NCI-H345 (cell line): ENCODE measurements around the gene TTC7B.
A peak's percentile ranks its signal among the peaks of the same experiment; 100 is the strongest.
"Not testable (repeated sequence)": the region's sequence is repeated elsewhere in the genome, so short reads cannot be mapped to it uniquely, and the experiment has no call there.

Experiments used
- DNase-seq: peaks from one replicate; lab custom pipeline; 2025; lab: John Stamatoyannopoulos, UW

The TTC7B gene

DNA sequence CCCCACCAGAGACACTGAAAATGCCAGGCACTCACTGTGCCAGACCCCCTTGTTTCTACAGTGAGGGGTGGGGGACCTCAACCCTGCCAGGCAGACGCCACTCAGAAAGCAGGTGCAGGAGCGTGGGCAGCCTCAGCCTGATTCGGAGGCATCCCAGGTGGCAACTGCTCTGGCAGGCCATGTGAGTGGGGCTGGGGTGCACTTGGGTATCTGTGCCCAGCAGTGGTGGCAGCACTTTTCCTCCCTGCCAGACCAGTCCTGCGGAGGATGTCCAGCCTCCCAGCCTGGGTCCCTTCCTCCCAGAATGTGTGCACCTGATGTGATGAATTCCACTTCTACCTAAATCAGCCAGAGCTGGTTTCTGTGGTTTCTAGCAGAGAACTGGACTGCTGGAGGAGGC is 13.4 kb upstream of the TTC7B start:
- no peak for DNase-seq

DNA sequence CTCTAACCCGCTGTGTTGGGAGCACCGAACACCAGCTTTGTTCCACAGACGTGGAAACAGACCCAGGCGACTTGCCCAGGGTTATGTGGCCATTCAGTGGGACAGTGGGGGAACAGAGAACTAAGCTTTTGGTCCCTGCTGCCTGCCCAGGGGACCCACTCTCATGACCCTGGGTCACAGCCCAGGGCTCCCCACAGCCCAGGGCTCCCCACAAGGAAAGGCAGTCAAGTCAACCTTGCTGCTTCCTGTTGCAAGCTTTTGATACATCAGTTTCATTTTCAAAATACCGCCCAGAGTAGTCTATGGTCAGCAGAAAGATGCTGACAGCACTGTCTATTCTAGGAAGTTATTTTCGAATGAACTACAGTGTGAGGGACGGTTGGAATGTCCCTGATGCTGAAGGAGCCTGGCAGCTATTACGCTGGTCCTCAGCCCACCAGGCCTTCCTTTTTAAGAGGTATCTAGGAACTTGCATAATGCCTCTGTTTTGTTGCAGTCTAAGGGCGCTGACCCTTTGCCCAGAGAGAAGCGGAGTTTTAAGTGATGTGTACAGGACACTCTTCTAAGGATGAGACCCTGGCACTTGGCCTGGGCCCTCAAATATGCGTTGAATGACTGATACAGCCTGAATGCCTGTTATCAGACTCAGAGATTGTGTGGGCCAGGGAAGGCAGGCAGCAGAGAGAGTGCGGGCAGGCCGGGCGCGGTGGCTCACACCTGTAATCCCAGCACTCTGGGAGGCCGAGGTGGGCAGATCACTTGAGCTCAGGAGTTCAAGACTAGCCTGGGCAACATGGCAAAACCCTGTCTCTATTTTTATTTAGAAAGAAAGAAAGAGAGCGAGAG is 12.6 kb upstream of the TTC7B start:
- DNase-seq, result no peak

GRCh38 chr14:90827919-90828610 is 11.8 kb upstream of the TTC7B start:
- DNase-seq, result peak; percentile 95

DNA sequence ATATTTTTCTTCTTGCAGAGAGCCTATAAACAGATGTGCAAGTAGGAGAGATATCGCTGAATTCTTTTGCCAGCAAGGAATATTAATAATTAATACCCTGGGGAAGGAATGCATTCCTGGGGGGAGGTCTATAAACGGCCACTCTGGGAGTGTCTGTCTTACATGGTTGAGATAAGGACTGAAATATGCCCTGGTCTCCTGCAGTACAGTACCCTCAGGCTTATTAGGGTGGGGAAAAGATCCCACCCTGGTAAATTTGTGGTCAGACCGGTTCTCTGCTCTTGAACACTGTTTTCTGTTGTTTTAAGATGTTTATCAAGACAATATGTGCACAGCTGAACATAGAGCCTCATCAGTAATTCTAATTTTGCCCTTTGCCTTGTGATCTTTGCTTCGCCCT is 7.3 kb upstream of the TTC7B start:
- not testable (repeated sequence) for DNase-seq

- no peak for DNase-seq
Measured at GRCh38 chr14:90820958-90821357, 4.7 kb upstream of the TTC7B start.

- no peak for DNase-seq
Measured at GRCh38 chr14:90819734-90820393, 3.6 kb upstream of the TTC7B start.

GRCh38 chr14:90818715-90819114 is 2.5 kb upstream of the TTC7B start:
- DNase-seq, result no peak

- no peak for DNase-seq
Measured at GRCh38 chr14:90816681-90817436, 629 bp upstream of the TTC7B start.

- no peak for DNase-seq
Measured at GRCh38 chr14:90815572-90815821, 733 bp downstream of the TTC7B start.

GRCh38 chr14:90814806-90815571 is 1.2 kb downstream of the TTC7B start:
- DNase-seq, result no peak

GRCh38 chr14:90813442-90813841 is 2.8 kb downstream of the TTC7B start:
- DNase-seq, result no peak

- DNase-seq, result no peak
Measured at GRCh38 chr14:90812109-90812508, 4.1 kb downstream of the TTC7B start.

DNA sequence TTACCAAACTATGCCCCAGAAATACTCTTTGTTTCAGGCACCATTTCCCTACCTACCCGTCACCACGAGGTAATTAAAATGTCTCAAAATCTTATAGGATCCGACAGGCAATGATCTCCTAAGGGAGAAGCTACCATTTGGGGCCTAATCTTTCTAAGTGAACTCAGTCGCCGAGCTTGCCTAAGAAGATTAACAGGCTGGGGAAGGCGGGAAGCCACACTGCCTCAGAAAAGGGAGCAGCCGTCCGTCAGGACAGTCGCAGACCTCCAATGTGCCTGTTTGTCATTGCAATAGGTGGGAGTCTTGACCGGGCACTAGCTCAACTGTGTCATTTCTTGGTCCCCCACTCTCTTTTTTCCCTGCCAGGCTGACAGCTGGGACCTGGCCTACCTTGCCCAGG is 4.6 kb downstream of the TTC7B start:
- DNase-seq, result no peak

DNA sequence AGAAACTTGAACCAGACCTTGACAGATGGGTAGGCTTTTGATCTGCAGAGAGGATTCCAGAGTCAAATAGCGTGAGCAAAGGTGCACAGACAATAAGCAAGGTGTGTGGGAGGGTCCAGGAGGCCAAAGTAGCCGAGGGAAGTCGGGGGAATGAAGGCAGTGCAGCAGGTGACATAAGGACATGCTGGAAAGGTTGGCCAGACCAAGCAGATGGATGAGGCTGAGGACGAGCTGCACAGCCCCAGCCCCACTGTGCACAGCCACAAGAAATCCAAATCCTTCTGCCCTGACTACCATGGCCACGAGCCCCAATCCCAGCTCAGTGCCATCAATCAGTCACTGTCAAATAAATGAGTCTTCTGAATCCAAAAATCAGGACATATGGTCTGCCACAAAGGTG is 5.4 kb downstream of the TTC7B start:
- no peak for DNase-seq

- no peak for DNase-seq
Measured at GRCh38 chr14:90809530-90810312, 6.5 kb downstream of the TTC7B start.

GRCh38 chr14:90808759-90809529 is 7.3 kb downstream of the TTC7B start:
- no peak for DNase-seq

GRCh38 chr14:90807060-90807459 is 9.2 kb downstream of the TTC7B start:
- no peak for DNase-seq

GRCh38 chr14:90805662-90806540 is 10.3 kb downstream of the TTC7B start:
- DNase-seq, result no peak

GRCh38 chr14:90805084-90805391 is 11.2 kb downstream of the TTC7B start:
- no peak for DNase-seq
